Ureter (tissue), 1 donor: ENCODE data around the gene GORAB. TPM values are rescaled to one million over a fixed set of nuclear protein-coding genes. Genes with fewer than 3 reads are reported as not detected.

ENCODE experiments used
- DNase-seq: peaks from one replicate; pipeline ENCODE4 v3.0.0-alpha.2; 2020; ENCODE audit warnings: low spot score
- total RNA-seq: library from RNA; stranded (reverse); gene quantifications from one replicate; pipeline ENCODE4 v1.2.4, GENCODE V29; 2023
- donor health status: DM: yes; HTN: yes; CAD: no.

Gene GORAB
- total RNA-seq, 1 donor from 2014 or later: 18.2 TPM

- DNase-seq: no peak
Observed at GRCh38 chr1:170592591-170593111, 60.7 kb downstream of the GORAB start.

GRCh38 chr1:170593173-170594011, 61.4 kb downstream of the GORAB start:
- DNase-seq: no peak

- no peak for DNase-seq
Observed at GRCh38 chr1:170594066-170594626, 62.2 kb downstream of the GORAB start.

GRCh38 chr1:170596701-170597100, 64.7 kb downstream of the GORAB start:
- DNase-seq: no peak

GRCh38 chr1:170598618-170599017, 66.7 kb downstream of the GORAB start:
- no peak for DNase-seq

GRCh38 chr1:170599033-170599432, 67.1 kb downstream of the GORAB start:
- DNase-seq: no peak

GRCh38 chr1:170601866-170602265, 69.9 kb downstream of the GORAB start:
- DNase-seq: no peak

Other genes with a start within 250 kb of the GORAB start
- 23.0 TPM for gene PRRX1, start 132.0 kb downstream of the GORAB start, total RNA-seq